Gastrocnemius medialis (tissue), 4 donors: ENCODE results near the gene ZRANB3. TPM values are rescaled to one million over a fixed set of nuclear protein-coding genes. Genes with fewer than 3 reads are reported as not detected.

Source experiments
- ATAC-seq, 2 donors: fragments of 150-250 bp; one replicate each; pipeline ENCODE4 v1.9.1; 2016
- DNase-seq, 2 donors: peaks; one replicate each; pipeline ENCODE4 v3.0.0-alpha.2; 2019
- H3K27ac ChIP-seq, 4 donors: fragments of 200-600 bp; sonication (generic); 1 replicate in 1 of 4; 2 replicates in 3 of 4; pipeline ENCODE4 v1.5.1; 2016 to 2018; ENCODE audit warnings: mild to moderate bottlenecking in 2 of 4, moderate library complexity in 1 of 4
- H3K27me3 ChIP-seq, 3 donors: fragments of 200-600 bp; sonication (generic) in 2 of 3; 1 replicate in 1 of 3; 2 replicates in 2 of 3; pipeline versions ENCODE4 v1.5.1 to v1.6.0; 2016 to 2019; ENCODE audit warnings: mild to moderate bottlenecking in 1 of 3, moderate library complexity in 1 of 3
- H3K36me3 ChIP-seq, 2 donors: fragments of 200-600 bp; sonication (generic) in 1 of 2; one replicate each; pipeline ENCODE4 v1.5.1; 2017 to 2018
- H3K4me1 ChIP-seq, 2 donors: fragments of 200-600 bp; sonication (generic) in 1 of 2; one replicate each; pipeline ENCODE4 v1.5.1; 2016 to 2017; ENCODE audit warnings: mild to moderate bottlenecking in 2 of 2
- H3K4me3 ChIP-seq, 4 donors: fragments of 200-600 bp; sonication (generic) in 3 of 4; 1 replicate in 1 of 4; 2 replicates in 3 of 4; pipeline ENCODE4 v1.5.1; 2016 to 2019; ENCODE audit warnings: mild to moderate bottlenecking in 2 of 4
- H3K9me3 ChIP-seq, 3 donors: fragments of 200-600 bp; sonication (generic) in 2 of 3; 1 replicate in 1 of 3; 2 replicates in 2 of 3; pipeline ENCODE4 v1.5.1; 2016 to 2019
- POLR2A ChIP-seq, 2 donors: fragments of 450-650 bp; IDR thresholded peaks; one replicate each; pipeline ENCODE4 v1.6.1; 2017; ENCODE audit warnings: antibody characterized with exemption in 2 of 2, mild to moderate bottlenecking in 2 of 2, moderate library complexity in 2 of 2
- in situ Hi-C, 4 donors: fragments of 200-750 bp; cut with MboI; loops; one replicate each; pipeline versions ENCODE4 v1.15.0 to v1.8.0; 2017; ENCODE audit warnings: low sequenced_read_pairs in 4 of 4
- intact Hi-C: fragments of 100-400 bp; cut with DNase I; formaldehyde crosslinking; loops from one replicate; pipeline ENCODE4 v1.15.1; 2023; ENCODE audit warnings: low total_unique reads
- total RNA-seq, 4 donors: library from RNA; depleted of rRNA; stranded (reverse); fragments of >200 nt; gene quantifications; one replicate each; pipeline versions ENCODE4 v1.1.0 to v1.2.3, GENCODE V29; 2016
- TF ChIP-seq, protein P1 (sequence below), 5 experiments: fragments of 450-650 bp in 3 of 5; fragments of 200-600 bp in 2 of 5; sonication (generic) in 2 of 5; IDR thresholded peaks in 4 of 5; conservative IDR thresholded peaks in 1 of 5; 1 replicate in 4 of 5; 2 replicates in 1 of 5; pipeline ENCODE4 v1.5.1; 2016 to 2019; ENCODE audit warnings: antibody characterized with exemption in 5 of 5, mild to moderate bottlenecking in 3 of 5, moderate library complexity in 3 of 5

ZRANB3 gene
- total RNA-seq, 4 donors from 2014 or later: 1.9 to 4.8 (median 2.9) TPM

DNA sequence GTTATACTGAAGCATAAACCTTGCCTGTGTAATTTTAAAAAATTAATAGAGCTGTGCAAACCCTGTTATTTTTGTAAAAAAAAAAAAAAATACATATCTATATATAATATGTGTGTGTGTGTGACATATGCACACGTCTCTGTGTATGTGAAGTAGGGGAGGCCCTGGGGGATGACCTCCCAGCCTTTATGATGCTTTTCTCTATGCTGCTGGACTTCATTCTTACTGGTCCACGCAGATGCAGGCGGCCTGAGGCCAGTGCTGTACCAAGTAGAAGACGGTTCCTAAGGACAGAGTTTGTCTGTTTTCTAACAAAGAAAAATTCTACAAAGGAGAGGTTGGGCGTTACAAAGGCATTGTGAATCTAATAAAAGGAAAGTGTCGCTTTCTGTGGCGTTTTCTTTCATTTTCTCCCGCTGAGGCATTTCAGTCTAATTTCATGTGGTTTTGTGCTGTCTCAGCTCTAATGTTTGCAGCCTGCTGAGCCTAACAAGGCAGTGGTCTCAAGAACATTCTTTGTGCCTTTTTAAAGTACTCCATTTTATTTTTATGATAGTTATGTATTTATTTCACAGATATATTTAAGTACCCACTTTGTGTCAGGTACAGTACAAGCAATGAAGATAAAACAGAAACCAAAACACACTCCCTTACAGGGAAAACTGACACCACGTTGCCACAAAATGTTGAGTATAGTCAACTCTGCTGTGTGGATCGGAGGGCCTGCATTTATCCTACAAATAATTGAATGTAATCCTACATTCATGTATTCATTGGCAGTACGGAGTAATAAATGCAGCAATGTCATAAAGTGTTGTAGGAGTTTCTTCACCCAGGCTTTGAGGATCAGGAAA lies 360.9 kb downstream of the ZRANB3 start:
- Histone ChIP-seq H3K4me1 (no peaks in the 10 kb centered on the region), H3K27ac (no peak overlapping the region), H3K36me3 (peaks cover 0 to 69% of the 10 kb centered on the region in 2 donors), H3K27me3 (no peaks in the 10 kb centered on the region), H3K9me3 (no peaks in the 10 kb centered on the region), H3K4me3 (no peak overlapping the region)
- intact Hi-C loops (no loop called here), in situ Hi-C loops (no loop called here)
- TF ChIP-seq, protein P1, sequence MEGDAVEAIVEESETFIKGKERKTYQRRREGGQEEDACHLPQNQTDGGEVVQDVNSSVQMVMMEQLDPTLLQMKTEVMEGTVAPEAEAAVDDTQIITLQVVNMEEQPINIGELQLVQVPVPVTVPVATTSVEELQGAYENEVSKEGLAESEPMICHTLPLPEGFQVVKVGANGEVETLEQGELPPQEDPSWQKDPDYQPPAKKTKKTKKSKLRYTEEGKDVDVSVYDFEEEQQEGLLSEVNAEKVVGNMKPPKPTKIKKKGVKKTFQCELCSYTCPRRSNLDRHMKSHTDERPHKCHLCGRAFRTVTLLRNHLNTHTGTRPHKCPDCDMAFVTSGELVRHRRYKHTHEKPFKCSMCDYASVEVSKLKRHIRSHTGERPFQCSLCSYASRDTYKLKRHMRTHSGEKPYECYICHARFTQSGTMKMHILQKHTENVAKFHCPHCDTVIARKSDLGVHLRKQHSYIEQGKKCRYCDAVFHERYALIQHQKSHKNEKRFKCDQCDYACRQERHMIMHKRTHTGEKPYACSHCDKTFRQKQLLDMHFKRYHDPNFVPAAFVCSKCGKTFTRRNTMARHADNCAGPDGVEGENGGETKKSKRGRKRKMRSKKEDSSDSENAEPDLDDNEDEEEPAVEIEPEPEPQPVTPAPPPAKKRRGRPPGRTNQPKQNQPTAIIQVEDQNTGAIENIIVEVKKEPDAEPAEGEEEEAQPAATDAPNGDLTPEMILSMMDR (IDR thresholded peaks at IDR 0.05 in 4 of 5, conservative IDR thresholded peaks at IDR 0.05 in 1 of 5): no peak
- no peak for TF ChIP-seq POLR2A (IDR thresholded peaks at IDR 0.05)
- DNase-seq (no peak), ATAC-seq (no peak)

DNA sequence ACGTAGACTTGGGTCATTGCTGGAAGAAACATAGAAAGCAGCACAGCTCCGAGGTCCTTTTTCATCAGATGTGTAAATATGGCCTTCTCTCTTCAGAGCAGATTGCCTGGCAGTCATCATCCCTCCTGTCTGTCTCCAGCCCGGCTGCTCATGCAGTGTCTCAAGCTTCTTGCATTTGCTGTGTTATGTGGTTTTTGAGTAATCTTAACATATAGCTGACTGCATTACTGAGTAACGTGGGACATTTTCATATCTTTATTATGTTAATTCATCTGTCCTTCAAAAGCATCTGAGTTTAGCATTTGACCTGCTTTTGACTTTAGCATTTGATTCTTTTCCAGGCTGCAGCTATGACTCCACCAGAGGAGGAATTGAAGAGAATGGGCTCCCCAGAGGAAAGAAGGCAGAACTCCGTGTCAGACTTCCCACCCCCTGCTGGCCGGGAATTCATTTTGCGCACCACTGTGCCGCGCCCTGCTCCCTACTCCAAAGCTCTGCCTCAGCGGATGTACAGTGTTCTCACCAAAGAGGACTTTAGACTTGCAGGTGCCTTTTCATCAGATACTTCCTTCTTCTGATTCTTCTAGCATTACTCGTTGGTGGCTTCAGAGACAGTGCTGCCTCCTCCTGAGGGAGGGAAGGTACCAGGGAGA lies 362.7 kb downstream of the ZRANB3 start:
- Histone ChIP-seq H3K9me3 (no peaks in the 10 kb centered on the region), H3K4me1 (no peaks in the 10 kb centered on the region), H3K27ac (no peak overlapping the region), H3K36me3 (peaks cover 0 to 83% of the 10 kb centered on the region in 2 donors), H3K27me3 (no peaks in the 10 kb centered on the region), H3K4me3 (no peak overlapping the region)
- in situ Hi-C loops (no loop called here), intact Hi-C loops (no loop called here)
- TF ChIP-seq POLR2A (IDR thresholded peaks at IDR 0.05): no peak
- TF ChIP-seq, protein P1 (IDR thresholded peaks at IDR 0.05 in 4 of 5, conservative IDR thresholded peaks at IDR 0.05 in 1 of 5): no peak
- ATAC-seq: no peak
- DNase-seq: no peak

DNA sequence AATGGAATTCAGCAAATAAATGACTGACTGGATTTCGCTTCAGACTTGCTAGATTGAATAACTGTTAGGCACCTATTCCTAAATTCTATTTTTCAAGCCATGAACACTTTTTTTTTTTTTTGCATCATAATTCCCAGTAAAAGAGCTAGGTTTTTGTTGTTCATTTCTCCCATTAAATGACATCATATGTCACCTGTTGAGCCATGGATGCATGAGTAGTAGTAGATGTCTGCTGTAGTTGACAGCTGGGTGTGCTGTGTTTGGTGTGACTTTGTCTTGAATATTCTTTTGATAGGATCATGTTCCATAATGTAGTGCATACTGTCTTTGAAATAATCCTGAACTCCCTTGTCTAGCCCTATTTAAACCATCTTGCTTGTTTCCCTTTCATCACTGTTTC lies 363.7 kb downstream of the ZRANB3 start:
- H3K36me3 ChIP-seq: peaks cover 0 to 80% of the 10 kb centered on the region in 2 donors
- in situ Hi-C loops (no loop called here), intact Hi-C loops (no loop called here)
- H3K27ac ChIP-seq: no peak overlapping the region
- ATAC-seq (no peak), DNase-seq (no peak)
- H3K4me3 ChIP-seq: no peak overlapping the region
- H3K27me3 ChIP-seq: no peaks in the 10 kb centered on the region
- no peak for TF ChIP-seq POLR2A (IDR thresholded peaks at IDR 0.05)
- TF ChIP-seq, protein P1 (IDR thresholded peaks at IDR 0.05 in 4 of 5, conservative IDR thresholded peaks at IDR 0.05 in 1 of 5): no peak
- H3K9me3 ChIP-seq: no peaks in the 10 kb centered on the region
- no peaks in the 10 kb centered on the region for H3K4me1 ChIP-seq

DNA sequence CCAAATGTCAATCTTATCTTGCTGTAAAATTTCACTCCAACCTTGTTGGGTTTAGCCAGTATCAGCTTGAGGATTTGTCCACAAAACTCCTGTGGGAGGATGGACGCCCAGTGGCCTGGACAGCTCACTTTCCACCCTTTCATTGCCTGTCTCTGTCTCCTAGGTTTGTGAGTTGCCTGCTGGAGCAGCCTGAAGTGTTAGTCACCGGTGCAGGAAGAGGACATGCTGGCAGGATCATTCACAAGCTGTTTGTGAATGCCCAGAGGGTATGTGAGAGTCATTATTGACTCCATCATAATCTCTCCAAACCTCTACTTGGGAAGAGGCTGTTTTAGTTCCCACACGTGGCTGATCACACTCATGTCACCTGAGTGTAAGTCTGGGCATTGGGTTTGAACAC lies 366.6 kb downstream of the ZRANB3 start:
- intact Hi-C loops: no loop called here
- TF ChIP-seq, protein P1 (IDR thresholded peaks at IDR 0.05 in 4 of 5, conservative IDR thresholded peaks at IDR 0.05 in 1 of 5): no peak
- no peak for TF ChIP-seq POLR2A (IDR thresholded peaks at IDR 0.05)
- ATAC-seq (no peak), DNase-seq (no peak)
- H3K4me1 ChIP-seq: no peaks in the 10 kb centered on the region
- no peaks in the 10 kb centered on the region for H3K9me3 ChIP-seq
- H3K4me3 ChIP-seq: no peak overlapping the region
- in situ Hi-C loops: no loop called here
- peaks cover 0 to 68% of the 10 kb centered on the region in 2 donors for H3K36me3 ChIP-seq
- H3K27me3 ChIP-seq: no peaks in the 10 kb centered on the region
- no peak overlapping the region for H3K27ac ChIP-seq
